ENCODE measurements around the gene EYS. TPM values are rescaled to one million over a fixed set of nuclear protein-coding genes. Genes with fewer than 3 reads are reported as not detected.

Gene EYS
- total and polyA plus RNA-seq, 2 of the 8 experiments (the other 6 are each of a cell fraction or from before 2014, with no cell fraction given): 0.05 to 0.13 TPM

GRCh38 chr6:63792736-63793464 is 1914.1 kb downstream of the EYS start:
- Histone ChIP-seq H2BK20ac (ENCODE audit: low read length) (no peak overlapping the region), H3K4me2 (ENCODE audit: insufficient read depth in 1 of 2, low read depth in 2 of 2, low read length in 2 of 2) (no peak overlapping the region), H2AFZ (ENCODE audit: low read length) (no peak overlapping the region), H2BK15ac (ENCODE audit: low read length) (no peak overlapping the region), H2BK120ac (replicated peaks; ENCODE audit: low read depth, low read length) (no peak overlapping the region), H3K23me2 (ENCODE audit: low read depth, low read length) (no peaks in the 10 kb centered on the region), H3K14ac (ENCODE audit: insufficient read length) (no peak overlapping the region), H3K4ac (replicated peaks; ENCODE audit: insufficient read length, low read depth, low read length) (no peak overlapping the region), H2AK5ac (ENCODE audit: low read depth, low read length) (no peak overlapping the region), H3K9me3 (ENCODE audit: insufficient read depth in 2 of 2, low read depth in 1 of 2, low read length in 1 of 2) (no peaks in the 10 kb centered on the region), H3K56ac (replicated peaks; ENCODE audit: insufficient read length, low read depth, low read length) (no peak overlapping the region), H4K5ac (ENCODE audit: insufficient read length, low read depth, low read length) (no peak overlapping the region), H3K23ac (ENCODE audit: insufficient read length) (no peak overlapping the region), H3K9ac (replicated peaks in 1 of 4; ENCODE audit: extremely low read depth in 1 of 4, low read depth in 3 of 4, low read length in 3 of 4) (no peak overlapping the region), H4K91ac (replicated peaks; ENCODE audit: insufficient read length, low read length) (no peak overlapping the region), H4K8ac (ENCODE audit: extremely low read depth, insufficient read depth, low read length) (no peak overlapping the region), H2BK5ac (ENCODE audit: low read depth, low read length) (no peak overlapping the region), H4K20me1 (replicated peaks in 1 of 2; ENCODE audit: control insufficient read depth in 1 of 2, insufficient read depth in 2 of 2, low read length in 2 of 2) (no peaks in the 10 kb centered on the region), H3K27me3 (replicated peaks in 1 of 4; ENCODE audit: control insufficient read depth in 3 of 4, extremely low read depth in 1 of 4, insufficient read depth in 3 of 4, low read length in 3 of 4) (peaks cover 0 to 1% (median 0%) of the 10 kb centered on the region in 4 experiments; a peak in 1 of 7 replicates), H3K36me3 (ENCODE audit: control insufficient read depth in 2 of 4, insufficient read depth in 4 of 4, low read length in 3 of 4) (no peaks in the 10 kb centered on the region), H3K4me1 (replicated peaks in 1 of 4; ENCODE audit: control insufficient read depth in 3 of 4, insufficient read depth in 4 of 4, low read length in 3 of 4) (peaks cover 0 to 5% (median 3%) of the 10 kb centered on the region in 4 experiments; a peak in 4 of 7 replicates), H3K18ac (ENCODE audit: extremely low read depth, low read length) (no peak overlapping the region), H3K79me2 (ENCODE audit: control insufficient read depth in 1 of 2, insufficient read depth in 2 of 2, low read length in 2 of 2) (no peaks in the 10 kb centered on the region), H2BK12ac (ENCODE audit: low read depth, low read length) (no peak overlapping the region), H3K27ac (ENCODE audit: low read depth, low read length) (no peak overlapping the region), H3K79me1 (ENCODE audit: low read depth, low read length) (no peaks in the 10 kb centered on the region), H3K4me3 (ENCODE audit: extremely low read depth in 1 of 4, insufficient read depth in 2 of 4, low read depth in 3 of 4, low read length in 4 of 4) (no peak overlapping the region)
- no peak for FAIRE-seq
- WGBS, 2 experiments (ENCODE audit: extremely low coverage in 1 of 2, insufficient coverage in 1 of 2, insufficient read length in 1 of 2, insufficient replicate concordance in 2 of 2, low coverage in 1 of 2, low lambda C conversion rate in 2 of 2, missing lambda C conversion rate in 1 of 2): 90% methylated on average over 3 of the region's 3 CpGs; no CpG with 5 or more reads in 1 of the 2 experiments
- TF ChIP-seq CREB1 (IDR thresholded peaks at IDR 0.05) (no peak), POLR2A (IDR thresholded peaks at IDR 0.05; ENCODE audit: control extremely low read depth in 1 of 2, low read depth in 2 of 2, low read length in 2 of 2) (no peak), CHD2 (IDR thresholded peaks at IDR 0.05; ENCODE audit: low read length) (no peak), JUND (IDR thresholded peaks at IDR 0.05; ENCODE audit: low read length) (no peak), BACH1 (IDR thresholded peaks at IDR 0.05; ENCODE audit: low read length) (no peak), ASH2L (IDR thresholded peaks at IDR 0.05; ENCODE audit: low read length) (no peak), TAF7 (optimal IDR thresholded peaks at IDR 0.05; ENCODE audit: borderline replicate concordance, low read depth, low read length) (no peak), SAP30 (IDR thresholded peaks at IDR 0.05; ENCODE audit: insufficient read depth, insufficient replicate concordance, low read length) (no peak), ATF2 (IDR thresholded peaks at IDR 0.05; ENCODE audit: low read length) (no peak), CBX5 (IDR thresholded peaks at IDR 0.05; ENCODE audit: low read depth, low read length) (no peak), EGR1 (IDR thresholded peaks at IDR 0.05; ENCODE audit: borderline replicate concordance, low read depth, low read length) (no peak), GTF2F1 (IDR thresholded peaks at IDR 0.05; ENCODE audit: borderline replicate concordance, low read depth, low read length) (no peak), MAFK (IDR thresholded peaks at IDR 0.05; ENCODE audit: low read depth, low read length) (no peak)
- no peak for DNase-seq (ENCODE audit: low read depth in 1 of 2, low spot score in 2 of 2)
- POLR2A ChIA-PET (ENCODE audit: partially characterized antibody): no interaction called here
- CTCF ChIA-PET (ENCODE audit: partially characterized antibody): interaction anchor here (0.6 to 1.4 kb wide), 4 partner anchors 9 to 1773 kb away, joined by 3 to 4 read pairs (median 3); no protein-coding TSS in a partner anchor

Measured in H1 (cell line).